PC-9 (cell line): ENCODE measurements around the gene CHST14. TPM values are rescaled to one million over a fixed set of nuclear protein-coding genes. Genes with fewer than 3 reads are reported as not detected.

Source experiments
- BruUV-seq: library from RNA; stranded (reverse); fragments of 400-500 nt; replicated peaks from 2 replicates; lab custom pipeline; 2021; lab: Mats Ljungman, UMichigan
- CTCF ChIA-PET: fragments of 300-600 bp; sonication (Branson Sonifier 250); formaldehyde crosslinking; loops from one replicate; lab custom pipeline; 2022; ENCODE audit warnings: antibody characterized with exemption; lab: Charles Lee
- POLR2A ChIA-PET: fragments of 300-600 bp; sonication (Branson Sonifier 250); formaldehyde crosslinking; loops from one replicate; lab custom pipeline; 2022; ENCODE audit warnings: antibody characterized with exemption; ENCODE audit not compliant: unreplicated experiment; lab: Charles Lee
- DNase-seq, 2 experiments: peaks; one replicate each; pipeline versions ENCODE4 v3.0.0 to v3.0.0-alpha.2; 2015 to 2022; ENCODE audit warnings: mixed read lengths in 1 of 2
- H2AFZ ChIP-seq: fragments of 200-600 bp; sonication (generic); 2 replicates; pipeline ENCODE4 v1.8.1; 2017; ENCODE audit warnings: antibody characterized with exemption
- H3F3A ChIP-seq: fragments of 200-600 bp; sonication (generic); 2 replicates; pipeline ENCODE4 v1.8.1; 2017; ENCODE audit warnings: antibody characterized with exemption, mild to moderate bottlenecking, low read depth; ENCODE audit not compliant: insufficient read depth
- H3K27ac ChIP-seq: fragments of 200-600 bp; sonication (generic); 2 replicates; pipeline ENCODE4 v1.6.1; 2016; ENCODE audit warnings: mixed run types
- H3K27me3 ChIP-seq: fragments of 200-600 bp; sonication (generic); 2 replicates; pipeline ENCODE4 v1.6.1; 2016; ENCODE audit warnings: low read depth, mixed run types; ENCODE audit not compliant: insufficient read depth
- H3K36me3 ChIP-seq: fragments of 200-600 bp; sonication (generic); 2 replicates; pipeline ENCODE4 v1.6.1; 2016; ENCODE audit warnings: low read depth, mixed run types
- H3K4me1 ChIP-seq: fragments of 200-600 bp; sonication (generic); replicated peaks from 2 replicates; pipeline ENCODE4 v1.6.1; 2016; ENCODE audit warnings: mixed run types; ENCODE audit not compliant: insufficient read depth
- H3K4me2 ChIP-seq: fragments of 200-600 bp; sonication (generic); 2 replicates; pipeline ENCODE4 v1.6.1; 2017; ENCODE audit warnings: mixed run types
- H3K4me3 ChIP-seq: fragments of 200-600 bp; sonication (generic); 2 replicates; pipeline ENCODE4 v1.6.1; 2016; ENCODE audit warnings: mixed run types
- H3K79me2 ChIP-seq: fragments of 200-600 bp; sonication (generic); 2 replicates; pipeline ENCODE4 v1.6.1; 2017; ENCODE audit warnings: low read depth, mixed run types
- H3K9me2 ChIP-seq: fragments of 200-600 bp; sonication (generic); 2 replicates; pipeline ENCODE4 v1.8.1; 2017; ENCODE audit warnings: mild to moderate bottlenecking; ENCODE audit not compliant: insufficient read depth
- H3K9me3 ChIP-seq: fragments of 200-600 bp; sonication (generic); 2 replicates; pipeline ENCODE4 v1.8.1; 2016; ENCODE audit warnings: low read depth; ENCODE audit not compliant: insufficient read depth
- H4K20me1 ChIP-seq: fragments of 200-600 bp; sonication (generic); 2 replicates; pipeline ENCODE4 v1.8.1; 2017; ENCODE audit not compliant: insufficient read depth
- EZH2 ChIP-seq: fragments of 200-600 bp; sonication (generic); IDR thresholded peaks from 2 replicates; pipeline ENCODE4 v1.8.0; 2017; ENCODE audit warnings: antibody characterized with exemption, low read depth
- intact Hi-C: fragments of 100-400 bp; cut with micrococcal nuclease; formaldehyde crosslinking; loops from one replicate; pipeline ENCODE4 v1.10.0; 2022; ENCODE audit not compliant: unreplicated experiment
- total RNA-seq: library from RNA; stranded (reverse); gene quantifications from 2 replicates; pipeline ENCODE4 v1.2.3, GENCODE V29; 2021
- TF ChIP-seq, protein P1 (sequence below): fragments of 200-600 bp; sonication (generic); conservative IDR thresholded peaks from 2 replicates; pipeline ENCODE4 v1.6.1; 2017; ENCODE audit warnings: mixed run types, antibody characterized with exemption, mild to moderate bottlenecking, moderate library complexity

CHST14 gene
- total RNA-seq, 1 experiment from 2014 or later: 34.3 TPM

DNA sequence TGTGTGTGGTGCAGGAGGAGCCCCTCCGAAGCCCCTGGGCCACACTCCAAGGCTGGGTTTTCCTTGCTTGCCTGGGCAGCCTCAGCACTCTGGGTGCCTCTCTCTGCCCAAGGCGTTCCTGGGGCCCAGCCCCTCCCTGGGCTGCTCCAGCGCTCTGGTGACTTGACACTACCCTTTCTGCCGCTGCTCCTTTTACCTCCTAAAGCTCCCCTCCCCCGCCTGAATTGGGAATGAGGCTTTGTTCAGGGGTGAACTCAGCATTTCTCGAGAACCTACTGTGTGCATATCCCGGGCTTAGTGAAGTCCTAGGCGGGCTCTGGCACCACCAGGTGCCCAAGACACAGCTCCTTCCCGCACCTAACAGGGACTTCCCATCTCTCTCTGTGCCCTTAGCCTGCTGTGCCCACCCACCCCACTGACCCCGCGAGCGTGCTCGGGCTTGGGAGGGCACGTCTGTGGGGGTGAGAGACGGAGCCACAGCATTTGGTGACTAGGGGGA is 31.3 kb upstream of the CHST14 start:
- peak overlapping the region; percentile 88 for H3K4me2 ChIP-seq
- DNase-seq: peak; percentile 40 to 45
- BruUV-seq: no TSS peak
- H3K9me3 ChIP-seq: no peaks in the 10 kb centered on the region
- POLR2A ChIA-PET: interaction anchor here (0.5 kb wide), 1 partner anchor 57 kb away, joined by 4 read pairs; the partner anchor contains the start of gene KNSTRN
- TF ChIP-seq EZH2: no peak
- TF ChIP-seq, protein P1, sequence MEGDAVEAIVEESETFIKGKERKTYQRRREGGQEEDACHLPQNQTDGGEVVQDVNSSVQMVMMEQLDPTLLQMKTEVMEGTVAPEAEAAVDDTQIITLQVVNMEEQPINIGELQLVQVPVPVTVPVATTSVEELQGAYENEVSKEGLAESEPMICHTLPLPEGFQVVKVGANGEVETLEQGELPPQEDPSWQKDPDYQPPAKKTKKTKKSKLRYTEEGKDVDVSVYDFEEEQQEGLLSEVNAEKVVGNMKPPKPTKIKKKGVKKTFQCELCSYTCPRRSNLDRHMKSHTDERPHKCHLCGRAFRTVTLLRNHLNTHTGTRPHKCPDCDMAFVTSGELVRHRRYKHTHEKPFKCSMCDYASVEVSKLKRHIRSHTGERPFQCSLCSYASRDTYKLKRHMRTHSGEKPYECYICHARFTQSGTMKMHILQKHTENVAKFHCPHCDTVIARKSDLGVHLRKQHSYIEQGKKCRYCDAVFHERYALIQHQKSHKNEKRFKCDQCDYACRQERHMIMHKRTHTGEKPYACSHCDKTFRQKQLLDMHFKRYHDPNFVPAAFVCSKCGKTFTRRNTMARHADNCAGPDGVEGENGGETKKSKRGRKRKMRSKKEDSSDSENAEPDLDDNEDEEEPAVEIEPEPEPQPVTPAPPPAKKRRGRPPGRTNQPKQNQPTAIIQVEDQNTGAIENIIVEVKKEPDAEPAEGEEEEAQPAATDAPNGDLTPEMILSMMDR: no peak
- CTCF ChIA-PET: interaction anchor here (0.5 to 1.0 kb wide), 3 partner anchors 10 to 117 kb away, joined by 3 to 8 read pairs (median 5); no protein-coding TSS in a partner anchor
- peak overlapping the region; percentile 79 for H2AFZ ChIP-seq
- peak overlapping the region; percentile 66 for H3K4me3 ChIP-seq
- peaks cover 6% of the 10 kb centered on the region; the same call in 1 of the 2 replicates for H3F3A ChIP-seq
- peaks cover 9% of the 10 kb centered on the region; the same call in 1 of the 2 replicates for H3K4me1 ChIP-seq
- peaks cover 24% of the 10 kb centered on the region for H3K79me2 ChIP-seq
- H3K9me2 ChIP-seq: no peaks in the 10 kb centered on the region
- H3K27me3 ChIP-seq: no peaks in the 10 kb centered on the region
- no peaks in the 10 kb centered on the region for H3K36me3 ChIP-seq
- intact Hi-C loops: no loop called here
- peak overlapping the region; percentile 45 for H3K27ac ChIP-seq
- H4K20me1 ChIP-seq: peaks cover 6% of the 10 kb centered on the region

DNA sequence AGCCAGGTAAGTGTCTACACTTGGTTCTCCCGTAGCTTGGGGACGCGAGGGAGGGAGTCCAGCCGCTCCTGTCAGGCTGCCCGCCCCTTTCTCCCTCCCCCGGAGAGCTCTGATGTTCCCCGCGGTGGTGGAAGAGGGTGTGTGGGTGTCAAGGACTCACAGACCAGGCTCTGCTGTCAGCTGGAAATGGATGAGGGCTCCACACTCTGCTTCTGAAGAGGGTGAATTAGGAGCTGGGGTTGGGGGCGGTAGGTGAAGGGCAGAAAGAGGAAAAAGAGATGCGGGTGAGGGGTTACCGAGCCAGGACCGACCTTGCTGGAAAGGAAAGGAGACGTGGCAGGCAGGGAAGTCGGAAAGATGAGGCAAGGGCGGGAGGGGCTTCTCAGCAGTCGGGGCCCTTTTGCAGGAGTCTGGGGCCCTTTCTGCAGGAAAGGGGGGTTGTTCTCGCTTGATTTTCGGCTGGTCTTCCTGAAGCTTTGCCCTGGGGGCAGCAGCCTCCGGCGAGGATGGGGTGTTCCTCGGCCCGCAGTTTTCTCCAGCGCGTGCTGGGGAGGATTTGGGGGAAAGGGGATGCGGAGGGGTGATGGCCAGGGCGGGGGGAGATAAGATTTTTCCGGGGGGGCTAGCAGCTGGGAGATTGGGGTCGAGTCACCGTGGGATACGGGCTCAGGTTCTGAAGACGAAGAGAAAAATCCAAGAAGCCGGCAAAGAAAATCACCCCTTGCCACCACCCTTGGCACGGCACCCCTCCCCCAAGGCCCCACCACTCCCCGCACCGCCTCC is 30.6 kb upstream of the CHST14 start:
- CTCF ChIA-PET: interaction anchor here (0.7 to 1.0 kb wide), 3 partner anchors 17 to 117 kb away, joined by 3 to 8 read pairs (median 5); no protein-coding TSS in a partner anchor
- peak overlapping the region; percentile 45 for H3K27ac ChIP-seq

More for the DNA sequence above, 30.6 kb upstream of the CHST14 start:
- H3K4me3 ChIP-seq: peak overlapping the region; percentile 66
- H3K36me3 ChIP-seq: no peaks in the 10 kb centered on the region
- peaks cover 6% of the 10 kb centered on the region; the same call in 1 of the 2 replicates for H3F3A ChIP-seq
- intact Hi-C loops: loop anchor here (2.0 to 5.0 kb wide), 2 partner anchors 31 to 67 kb away; partner anchors contain the start of gene CHST14
- peak overlapping the region; percentile 79 for H2AFZ ChIP-seq
- peaks cover 6% of the 10 kb centered on the region for H4K20me1 ChIP-seq
- no peak for TF ChIP-seq EZH2
- TF ChIP-seq, protein P1: no peak
- no peaks in the 10 kb centered on the region for H3K9me2 ChIP-seq
- H3K9me3 ChIP-seq: no peaks in the 10 kb centered on the region
- peaks cover 9% of the 10 kb centered on the region; the same call in 1 of the 2 replicates for H3K4me1 ChIP-seq
- BruUV-seq: no TSS peak
- no peaks in the 10 kb centered on the region for H3K27me3 ChIP-seq
- H3K79me2 ChIP-seq: peaks cover 29% of the 10 kb centered on the region
- POLR2A ChIA-PET: interaction anchor here (0.5 to 0.6 kb wide), 2 partner anchors 23 to 57 kb away, joined by 3 to 4 read pairs; partner anchors contain the start of gene KNSTRN
- DNase-seq: peak; percentile 53 to 54
- peak overlapping the region; percentile 88 for H3K4me2 ChIP-seq
